ENCODE data around the gene FKBP5. TPM values are rescaled to one million over a fixed set of nuclear protein-coding genes. Genes with fewer than 3 reads are reported as not detected.

Gene FKBP5
- 54.6 to 94.6 TPM (median 68.1 TPM) in 5 replicates for total RNA-seq (2022; extraction: Qiagen RNA extraction; ENCODE audit: low read depth)

GRCh38 chr6:35688605-35689322, at the start of gene FKBP5:
TSS of gene FKBP5 (minus strand) at chr6:35688915. CDS start at chr6:35642824, 46,091 bp downstream.

GRCh38 chr6:35736982-35737412, 48.3 kb upstream of the FKBP5 start, which contains the start of gene ARMC12:
TSS of gene ARMC12 (plus strand) at chr6:35737032. CDS start at chr6:35737109, 77 bp downstream.

Other genes with a start within 250 kb of the FKBP5 start
- gene FANCE, start 236.6 kb downstream of the FKBP5 start, total RNA-seq (2022; extraction: Qiagen RNA extraction; ENCODE audit: low read depth), result 2.8 to 3.7 TPM (median 3.2 TPM) in 5 replicates
- 1,342 to 1,550 TPM (median 1,448 TPM) in 5 replicates for gene RPL10A, start 220.5 kb downstream of the FKBP5 start, total RNA-seq (2022; extraction: Qiagen RNA extraction; ENCODE audit: low read depth)
- 4.6 to 8.5 TPM (median 6.3 TPM) in 5 replicates for gene TEAD3, start 191.8 kb downstream of the FKBP5 start, total RNA-seq (2022; extraction: Qiagen RNA extraction; ENCODE audit: low read depth)
- not detected in 5 replicates for gene TULP1, start 176.0 kb downstream of the FKBP5 start, total RNA-seq (2022; extraction: Qiagen RNA extraction; ENCODE audit: low read depth)
- gene ARMC12, start 48.1 kb upstream of the FKBP5 start, total RNA-seq (2022; extraction: Qiagen RNA extraction; ENCODE audit: low read depth), result 0.22 to 0.96 TPM (median 0.40 TPM) in 4 of 5 replicates, not detected in the other
- gene CLPSL2, start 87.7 kb upstream of the FKBP5 start, total RNA-seq (2022; extraction: Qiagen RNA extraction; ENCODE audit: low read depth), result 0.51 to 1.0 TPM (median 0.78 TPM) in 3 of 5 replicates, not detected in the others
- gene CLPSL1, start 92.1 kb upstream of the FKBP5 start, total RNA-seq (2022; extraction: Qiagen RNA extraction; ENCODE audit: low read depth), result not detected in 5 replicates
- gene CLPS, start 108.4 kb upstream of the FKBP5 start, total RNA-seq (2022; extraction: Qiagen RNA extraction; ENCODE audit: low read depth), result not detected in 5 replicates
- 0.26 TPM in 1 of 5 replicates, not detected in the others for gene LHFPL5, start 116.4 kb upstream of the FKBP5 start, total RNA-seq (2022; extraction: Qiagen RNA extraction; ENCODE audit: low read depth)
- 26.6 to 43.0 TPM (median 33.4 TPM) in 5 replicates for gene SRPK1, start 232.2 kb upstream of the FKBP5 start, total RNA-seq (2022; extraction: Qiagen RNA extraction; ENCODE audit: low read depth)